ENCODE results near the gene SEPTIN2. TPM values are rescaled to one million over a fixed set of nuclear protein-coding genes. Genes with fewer than 3 reads are reported as not detected.
"Not testable (repeated sequence)": the region's sequence is repeated elsewhere in the genome, so short reads cannot be mapped to it uniquely, and the experiment has no call there.

SEPTIN2 gene
- total RNA-seq, 1 donor from 2014 or later = 466 TPM

GRCh38 chr2:241274127-241274526 is 41.6 kb upstream of the SEPTIN2 start:
- Mint-ChIP-seq H3K27me3 (ENCODE audit: low read depth) (no peaks in the 10 kb centered on the region), H3K4me3 (peak overlapping the region; percentile 89), H3K27ac (ENCODE audit: unreplicated experiment) (no peak overlapping the region), H3K4me1 (peaks cover 26% of the 10 kb centered on the region), H3K9me3 (no peaks in the 10 kb centered on the region), H3K36me3 (ENCODE audit: low read depth) (peaks cover 14% of the 10 kb centered on the region)
- no peak for TF ChIP-seq CTCF (conservative IDR thresholded peaks at IDR 0.05)
- DNase-seq (ENCODE audit: low read depth, low spot score) = no peak

- Mint-ChIP-seq H3K27ac (ENCODE audit: unreplicated experiment) (no peak overlapping the region), H3K36me3 (ENCODE audit: low read depth) (peaks cover 13% of the 10 kb centered on the region), H3K4me3 (no peak overlapping the region), H3K9me3 (no peaks in the 10 kb centered on the region), H3K27me3 (ENCODE audit: low read depth) (no peaks in the 10 kb centered on the region), H3K4me1 (peaks cover 32% of the 10 kb centered on the region)
- DNase-seq (ENCODE audit: low read depth, low spot score) = no peak
- TF ChIP-seq CTCF (conservative IDR thresholded peaks at IDR 0.05) = no peak
These were observed 40.2 kb upstream of the SEPTIN2 start for GRCh38 chr2:241275504-241275903.

- TF ChIP-seq CTCF (conservative IDR thresholded peaks at IDR 0.05) = no peak
- no peak overlapping the region for H3K4me3 Mint-ChIP-seq
- DNase-seq (ENCODE audit: low read depth, low spot score) = no peak
- peaks cover 29% of the 10 kb centered on the region for H3K4me1 Mint-ChIP-seq
- H3K27ac Mint-ChIP-seq (ENCODE audit: unreplicated experiment) = no peak overlapping the region
- H3K36me3 Mint-ChIP-seq (ENCODE audit: low read depth) = peaks cover 13% of the 10 kb centered on the region
- no peaks in the 10 kb centered on the region for H3K9me3 Mint-ChIP-seq
- no peaks in the 10 kb centered on the region for H3K27me3 Mint-ChIP-seq (ENCODE audit: low read depth)
These were observed 39.8 kb upstream of the SEPTIN2 start for GRCh38 chr2:241275910-241276309.

GRCh38 chr2:241278306-241278705 is 37.4 kb upstream of the SEPTIN2 start:
- not testable (repeated sequence) for H3K27ac Mint-ChIP-seq (ENCODE audit: unreplicated experiment); H3K9me3 Mint-ChIP-seq; H3K4me3 Mint-ChIP-seq; DNase-seq (ENCODE audit: low read depth, low spot score); H3K27me3 Mint-ChIP-seq (ENCODE audit: low read depth)
- Mint-ChIP-seq H3K36me3 (ENCODE audit: low read depth) (peaks cover 13% of the 10 kb centered on the region), H3K4me1 (peaks cover 21% of the 10 kb centered on the region)

- Mint-ChIP-seq H3K27ac (ENCODE audit: unreplicated experiment) (peak overlapping the region; percentile 64), H3K9me3 (no peaks in the 10 kb centered on the region), H3K27me3 (ENCODE audit: low read depth) (no peaks in the 10 kb centered on the region), H3K4me1 (peaks cover 14% of the 10 kb centered on the region), H3K36me3 (ENCODE audit: low read depth) (peaks cover 13% of the 10 kb centered on the region), H3K4me3 (no peak overlapping the region)
- no peak for TF ChIP-seq CTCF (conservative IDR thresholded peaks at IDR 0.05)
- DNase-seq (ENCODE audit: low read depth, low spot score) = no peak
These were observed 36.3 kb upstream of the SEPTIN2 start for GRCh38 chr2:241279413-241279812.

- H3K27me3 Mint-ChIP-seq (ENCODE audit: low read depth) = no peaks in the 10 kb centered on the region
- no peak for DNase-seq (ENCODE audit: low read depth, low spot score)
- peaks cover 14% of the 10 kb centered on the region for H3K4me1 Mint-ChIP-seq
- H3K4me3 Mint-ChIP-seq = no peak overlapping the region
- no peak overlapping the region for H3K27ac Mint-ChIP-seq (ENCODE audit: unreplicated experiment)
- no peaks in the 10 kb centered on the region for H3K9me3 Mint-ChIP-seq
- TF ChIP-seq CTCF (conservative IDR thresholded peaks at IDR 0.05) = no peak
- peaks cover 10% of the 10 kb centered on the region for H3K36me3 Mint-ChIP-seq (ENCODE audit: low read depth)
These were observed 35.9 kb upstream of the SEPTIN2 start for GRCh38 chr2:241279828-241280227.

Data from neural crest cell (in vitro differentiated cells).